ENCODE data around the gene MRPS2.
"Not testable (repeated sequence)": the region's sequence is repeated elsewhere in the genome, so short reads cannot be mapped to it uniquely, and the experiment has no call there.

MRPS2 gene

GRCh38 chr9:135516132-135516860 lies 15.8 kb downstream of the MRPS2 start:
- DNase-seq, result no peak

- no peak for DNase-seq
Measured at GRCh38 chr9:135517407-135517822, 16.9 kb downstream of the MRPS2 start.

GRCh38 chr9:135519179-135519971 lies 18.9 kb downstream of the MRPS2 start:
- DNase-seq, result no peak

GRCh38 chr9:135520916-135521607 lies 20.6 kb downstream of the MRPS2 start, which contains the start of gene LCN1:
TSS of gene LCN1 (plus strand) at chr9:135521440. CDS start at chr9:135521498, 58 bp downstream.
- no peak for DNase-seq

GRCh38 chr9:135521608-135522095 lies 21.2 kb downstream of the MRPS2 start:
- DNase-seq, result no peak

- DNase-seq, result no peak
Measured at GRCh38 chr9:135522137-135522877, 21.8 kb downstream of the MRPS2 start.

GRCh38 chr9:135522931-135523330 lies 22.4 kb downstream of the MRPS2 start:
- no peak for DNase-seq

- DNase-seq, result no peak
Measured at GRCh38 chr9:135523521-135524129, 23.1 kb downstream of the MRPS2 start.

GRCh38 chr9:135524130-135524861 lies 23.8 kb downstream of the MRPS2 start:
- DNase-seq, result no peak

- no peak for DNase-seq
Measured at GRCh38 chr9:135525241-135526088, 25.0 kb downstream of the MRPS2 start.

GRCh38 chr9:135526089-135526729 lies 25.7 kb downstream of the MRPS2 start:
- no peak for DNase-seq

GRCh38 chr9:135526730-135527571 lies 26.5 kb downstream of the MRPS2 start:
- DNase-seq, result no peak

GRCh38 chr9:135528842-135529435 lies 28.5 kb downstream of the MRPS2 start:
- not testable (repeated sequence) for DNase-seq

GRCh38 chr9:135530146-135530545 lies 29.7 kb downstream of the MRPS2 start:
- DNase-seq, result no peak

- DNase-seq, result no peak
Measured at GRCh38 chr9:135531096-135531495, 30.6 kb downstream of the MRPS2 start.

GRCh38 chr9:135533113-135533512 lies 32.6 kb downstream of the MRPS2 start:
- no peak for DNase-seq

GRCh38 chr9:135533674-135534073 lies 33.2 kb downstream of the MRPS2 start:
- DNase-seq, result no peak

GRCh38 chr9:135534192-135534711 lies 33.8 kb downstream of the MRPS2 start:
- not testable (repeated sequence) for DNase-seq

Measured in stimulated activated CD4-positive, alpha-beta T cell treated with anti-CD3 and anti-CD28 coated beads, Interleukin-2, amount 100 ng/mL, for 48 hours (primary cell).